GM10266 (cell line): ENCODE results near the gene KIF17.

Experiments used
- DNase-seq: peaks from one replicate; pipeline ENCODE4 v3.0.0; 2012; ENCODE audit errors: extremely low spot score
- CTCF ChIP-seq: IDR thresholded peaks from 2 replicates; pipeline ENCODE4 v1.5.1; 2012; ENCODE audit warnings: mild to moderate bottlenecking, low read depth; ENCODE audit not compliant: control insufficient read depth, insufficient read depth; ENCODE audit errors: missing control alignments

The KIF17 gene

GRCh38 chr1:20701847-20702246 is 16.0 kb downstream of the KIF17 start:
- no peak for TF ChIP-seq CTCF
- no peak for DNase-seq

DNA sequence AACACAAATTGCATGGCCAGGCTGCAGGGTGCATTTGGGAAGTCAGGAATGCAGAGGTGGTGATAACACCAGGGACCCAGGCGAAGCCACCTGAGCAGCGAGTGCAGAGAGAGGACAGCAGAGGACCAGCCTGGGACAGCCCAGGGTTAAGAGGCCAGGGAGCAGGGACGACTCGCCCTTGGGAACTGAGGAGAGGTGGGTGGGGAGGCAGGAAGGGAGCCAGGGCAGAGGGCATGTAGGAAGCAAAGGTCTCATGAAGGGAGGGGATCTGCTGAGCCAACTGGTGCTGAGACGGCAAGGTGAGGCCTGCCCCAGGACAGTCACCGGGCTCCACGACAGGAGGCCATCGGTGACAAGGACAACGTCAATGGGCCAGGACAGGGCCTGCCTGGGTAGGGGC is 16.4 kb downstream of the KIF17 start:
- DNase-seq, result no peak
- no peak for TF ChIP-seq CTCF

DNA sequence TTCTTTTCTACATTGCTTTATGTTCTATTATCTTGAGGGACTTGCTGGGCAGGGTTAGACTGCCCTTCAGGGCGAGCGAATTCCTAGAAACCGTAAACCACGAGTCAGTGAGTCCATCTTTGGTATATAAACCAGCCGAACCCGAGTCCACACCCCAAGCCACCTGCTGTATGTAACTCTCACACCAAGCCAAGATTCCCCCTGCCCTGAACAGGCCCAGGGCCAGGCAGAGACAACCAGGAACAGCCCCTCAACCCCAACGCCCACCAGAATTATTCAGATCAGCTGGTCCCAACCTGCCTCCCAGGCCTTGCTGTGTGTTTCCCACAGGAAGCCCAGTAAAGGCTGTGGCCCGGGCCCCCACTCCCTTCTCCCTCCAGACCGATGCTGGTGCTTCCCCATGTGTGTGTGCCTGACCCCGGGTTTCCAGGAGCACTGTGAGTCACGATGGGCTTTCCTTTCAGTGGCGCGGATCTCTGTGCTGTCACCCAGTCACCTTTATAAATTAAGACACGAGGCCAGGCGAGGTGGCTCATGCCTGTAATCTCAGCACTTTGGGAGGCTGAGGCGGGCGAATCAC is 17.1 kb downstream of the KIF17 start:
- no peak for TF ChIP-seq CTCF
- DNase-seq, result no peak

- no peak for DNase-seq
- no peak for TF ChIP-seq CTCF
These were observed 18.2 kb downstream of the KIF17 start for GRCh38 chr1:20699558-20699957.

- TF ChIP-seq CTCF, result no peak
- no peak for DNase-seq
These were observed 19.5 kb downstream of the KIF17 start for GRCh38 chr1:20698195-20698910.

GRCh38 chr1:20697563-20697962 is 20.2 kb downstream of the KIF17 start:
- no peak for DNase-seq
- no peak for TF ChIP-seq CTCF
